ENCODE measurements around the gene CPNE7.
"Not testable (repeated sequence)": the region's sequence is repeated elsewhere in the genome, so short reads cannot be mapped to it uniquely, and the experiment has no call there.

CPNE7 gene

DNA sequence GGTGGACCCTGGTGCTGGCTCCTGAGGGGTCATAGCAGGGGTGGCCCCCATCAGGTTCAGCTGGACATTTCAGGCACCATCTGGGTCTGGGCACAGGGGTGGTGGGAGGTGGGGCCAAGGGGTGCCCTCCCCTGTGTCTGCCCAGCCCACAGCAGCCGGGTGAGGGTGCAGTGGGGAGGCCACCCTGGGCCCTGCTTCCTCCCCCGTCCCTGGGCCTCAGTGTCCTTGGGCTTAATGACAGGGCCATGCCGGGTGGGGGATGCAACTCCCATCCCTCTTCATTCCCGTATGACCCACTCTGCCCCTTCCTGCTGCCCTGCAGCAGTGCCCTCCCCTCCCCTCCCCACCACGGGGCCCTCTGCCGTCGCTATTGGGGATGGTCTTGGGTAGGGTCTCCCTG lies 10.7 kb downstream of the CPNE7 start:
- DNase-seq, result no peak

DNA sequence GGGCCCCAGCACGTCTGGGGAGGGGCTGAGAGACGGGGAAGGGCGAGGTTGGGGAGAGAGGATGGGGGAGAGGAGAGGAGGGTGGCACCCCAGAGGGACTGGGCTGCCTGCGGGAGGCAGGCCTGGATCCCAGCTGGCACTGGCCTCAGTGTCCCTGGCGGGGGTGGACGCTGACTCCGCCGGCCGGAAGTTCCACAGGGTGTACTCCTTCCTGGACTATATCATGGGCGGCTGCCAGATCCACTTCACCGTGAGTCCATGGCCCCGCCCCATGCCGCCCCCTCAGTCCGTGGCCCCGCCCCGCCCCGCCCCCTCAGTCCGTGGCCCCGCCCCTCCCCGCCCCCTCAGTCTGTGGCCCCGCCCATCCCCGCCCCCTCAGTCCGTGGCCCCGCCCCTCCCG lies 11.3 kb downstream of the CPNE7 start:
- DNase-seq, result no peak

- DNase-seq, result not testable (repeated sequence)
Measured at GRCh38 chr16:89587676-89588075, 12.1 kb downstream of the CPNE7 start.

DNA sequence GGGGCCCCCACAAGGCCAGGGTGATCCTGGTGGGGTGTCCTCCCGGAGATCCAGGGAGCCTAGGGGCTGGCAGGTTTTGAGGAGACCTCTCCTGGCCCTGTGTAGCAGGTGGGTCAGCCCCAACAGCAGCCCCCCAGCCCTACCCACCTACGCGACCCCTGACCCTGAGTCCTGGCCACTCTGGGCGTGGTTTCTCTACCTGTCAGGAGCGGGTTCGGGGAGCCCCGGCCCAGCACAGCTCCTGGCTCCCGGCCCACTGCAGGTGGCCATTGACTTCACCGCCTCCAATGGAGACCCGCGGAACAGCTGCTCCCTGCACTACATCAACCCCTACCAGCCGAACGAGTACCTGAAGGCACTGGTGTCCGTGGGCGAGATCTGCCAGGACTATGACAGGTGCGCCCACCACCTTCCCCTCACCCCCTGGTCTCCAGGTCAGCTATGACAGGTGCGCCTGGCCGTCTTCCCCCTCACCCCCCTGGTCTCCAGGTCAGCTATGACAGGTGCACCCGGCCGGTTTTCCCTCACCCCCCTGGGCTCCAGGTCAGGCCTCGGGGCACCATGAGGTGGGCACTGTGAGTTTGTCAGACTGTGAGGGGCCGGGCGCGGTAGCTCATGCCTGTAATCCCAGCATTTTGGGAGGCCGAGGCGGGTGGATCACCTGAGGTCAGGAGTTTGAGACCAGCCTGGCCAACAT lies 13.0 kb downstream of the CPNE7 start:
- no peak for DNase-seq

DNA sequence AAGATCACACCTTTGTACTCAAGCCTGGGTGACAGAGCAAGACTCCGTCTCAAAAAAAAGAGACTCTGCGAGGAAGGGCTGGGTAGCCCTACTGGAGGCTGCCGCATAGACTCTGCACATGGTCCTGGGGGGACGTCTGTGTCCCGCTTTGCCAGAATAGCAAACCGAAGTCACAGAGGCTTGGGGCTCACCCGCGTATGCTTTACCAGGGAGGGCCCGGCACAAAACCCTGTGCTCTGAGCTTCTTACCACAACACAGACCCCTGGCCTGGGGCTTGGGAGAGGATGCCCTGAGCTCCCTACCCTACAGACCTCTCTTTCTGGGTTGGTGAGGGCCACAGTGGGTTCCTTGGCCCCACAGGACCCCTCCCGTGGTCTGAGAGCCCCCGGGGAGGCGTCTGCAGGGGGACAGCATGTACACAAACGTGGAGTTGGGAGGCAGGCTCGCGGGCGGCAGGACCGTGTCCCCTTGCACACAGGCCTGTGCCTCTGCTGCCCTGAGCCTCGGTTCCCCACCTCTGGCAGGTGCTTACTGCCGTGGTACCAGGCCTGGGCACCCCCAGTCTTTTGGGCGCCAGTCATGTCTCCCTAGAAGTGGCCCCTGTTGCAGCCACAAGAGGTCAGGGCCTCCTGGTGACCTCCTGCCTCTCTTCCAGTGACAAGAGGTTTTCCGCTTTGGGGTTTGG lies 13.8 kb downstream of the CPNE7 start:
- DNase-seq, result no peak

DNA sequence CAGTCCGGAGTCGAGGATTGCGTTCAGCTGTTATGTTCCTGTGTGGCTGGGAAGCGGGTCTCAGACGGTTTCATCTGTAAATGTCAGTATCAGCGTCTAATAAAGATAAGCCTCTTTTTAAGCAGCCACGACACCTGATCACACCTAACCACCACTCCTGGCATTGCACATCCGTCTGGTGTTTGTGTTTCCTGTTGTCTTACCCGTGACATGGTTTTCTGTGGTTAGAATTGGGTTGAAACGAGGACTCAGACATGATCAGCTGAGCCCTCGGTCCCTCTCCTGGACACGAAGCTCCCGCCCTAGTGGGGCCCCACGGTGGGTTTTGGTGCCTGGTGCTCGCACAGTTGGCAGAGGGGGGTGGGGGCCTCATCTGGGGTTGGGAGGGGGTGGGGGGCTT lies 18.3 kb downstream of the CPNE7 start:
- no peak for DNase-seq

DNA sequence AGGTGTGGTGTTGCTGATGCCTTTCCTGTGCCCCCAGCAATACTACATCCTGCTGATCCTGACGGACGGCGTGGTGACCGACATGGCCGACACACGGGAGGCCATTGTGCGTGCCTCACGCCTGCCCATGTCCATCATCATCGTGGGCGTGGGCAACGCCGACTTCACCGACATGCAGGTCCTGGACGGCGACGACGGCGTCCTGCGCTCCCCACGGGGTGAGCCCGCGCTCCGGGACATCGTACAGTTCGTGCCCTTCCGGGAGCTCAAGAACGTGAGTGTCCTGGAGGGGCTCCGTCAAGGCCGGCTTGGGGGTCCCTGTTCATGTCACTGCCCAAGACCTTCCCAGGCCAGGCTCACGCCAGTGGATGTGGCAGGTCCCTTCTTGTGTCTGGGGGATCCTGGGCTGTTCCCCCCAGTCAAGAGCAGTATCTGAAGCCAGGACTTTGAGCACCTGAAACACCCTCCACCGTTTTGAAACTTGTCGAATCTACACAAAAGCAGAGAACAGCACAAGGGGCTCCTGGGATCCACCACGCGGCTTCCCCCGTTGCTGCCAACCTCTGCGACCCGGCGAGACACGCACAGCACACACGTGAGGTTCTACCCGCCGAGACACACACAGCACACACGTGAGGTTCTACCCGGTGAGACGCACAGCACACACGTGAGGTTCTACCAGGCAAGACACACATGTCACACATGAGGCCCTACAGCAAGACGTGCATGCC lies 19.9 kb downstream of the CPNE7 start:
- no peak for DNase-seq

DNA sequence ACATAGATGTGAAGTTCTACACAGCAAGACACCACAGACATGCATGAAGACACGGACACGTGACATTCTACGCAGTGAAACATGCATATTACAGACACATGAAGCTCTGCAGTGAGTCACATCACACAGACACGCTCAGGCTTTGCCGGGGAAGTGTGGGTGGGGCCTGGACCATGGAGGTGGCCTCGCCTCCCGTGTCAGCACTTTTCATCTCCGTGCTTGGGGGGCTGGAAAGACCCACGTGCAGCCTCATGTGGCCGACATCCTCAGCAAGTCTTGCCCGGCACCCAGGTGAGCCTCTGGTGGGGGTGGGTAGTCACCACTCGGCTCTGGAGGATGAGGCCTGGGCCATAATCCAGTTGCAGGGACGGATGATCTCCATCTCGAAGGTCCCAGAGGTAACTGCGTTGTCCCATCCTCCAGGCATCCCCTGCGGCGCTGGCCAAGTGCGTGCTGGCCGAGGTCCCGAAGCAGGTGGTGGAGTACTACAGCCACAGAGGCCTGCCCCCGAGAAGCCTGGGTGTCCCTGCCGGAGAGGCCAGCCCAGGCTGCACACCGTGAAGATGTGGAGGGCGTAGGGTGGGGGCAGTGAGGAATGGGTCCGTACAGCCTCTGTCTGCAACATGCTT lies 20.6 kb downstream of the CPNE7 start:
- no peak for DNase-seq

DNA sequence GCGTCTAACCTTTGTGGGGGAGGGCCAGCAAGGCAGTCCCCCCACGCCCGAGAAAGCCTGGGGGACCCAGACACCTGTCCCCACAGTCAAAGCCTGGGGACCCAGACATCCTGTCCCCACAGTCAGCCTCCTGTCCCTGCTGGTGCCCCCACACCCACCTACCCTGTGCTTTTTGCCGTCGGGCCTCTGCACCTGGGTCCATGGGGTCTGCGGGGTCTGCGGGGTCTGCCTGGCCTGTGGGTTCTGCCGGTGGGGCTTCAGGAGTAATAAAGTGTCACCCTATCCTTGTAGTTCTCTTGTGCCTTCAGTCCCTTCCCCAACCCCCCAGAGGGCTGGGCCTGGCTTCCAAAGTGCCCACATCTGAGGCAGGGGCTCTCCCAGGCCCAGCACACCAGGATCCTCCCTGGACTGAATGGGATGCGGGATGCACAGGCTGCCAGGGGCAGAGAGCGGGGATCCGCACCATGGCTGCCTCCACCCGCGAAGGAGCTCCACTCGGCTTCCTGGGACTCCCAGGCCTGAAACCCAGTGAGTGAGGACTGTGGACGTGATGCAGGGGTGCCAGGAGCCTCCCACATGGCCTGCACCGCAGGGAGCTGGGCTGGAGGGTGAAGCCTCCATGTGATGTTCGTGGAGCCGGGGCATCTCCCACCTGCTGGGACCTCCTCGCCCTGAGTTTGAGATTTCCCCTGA lies 21.5 kb downstream of the CPNE7 start:
- no peak for DNase-seq

- DNase-seq, result peak; percentile 46
Measured at GRCh38 chr16:89598199-89598598, 22.6 kb downstream of the CPNE7 start.

DNA sequence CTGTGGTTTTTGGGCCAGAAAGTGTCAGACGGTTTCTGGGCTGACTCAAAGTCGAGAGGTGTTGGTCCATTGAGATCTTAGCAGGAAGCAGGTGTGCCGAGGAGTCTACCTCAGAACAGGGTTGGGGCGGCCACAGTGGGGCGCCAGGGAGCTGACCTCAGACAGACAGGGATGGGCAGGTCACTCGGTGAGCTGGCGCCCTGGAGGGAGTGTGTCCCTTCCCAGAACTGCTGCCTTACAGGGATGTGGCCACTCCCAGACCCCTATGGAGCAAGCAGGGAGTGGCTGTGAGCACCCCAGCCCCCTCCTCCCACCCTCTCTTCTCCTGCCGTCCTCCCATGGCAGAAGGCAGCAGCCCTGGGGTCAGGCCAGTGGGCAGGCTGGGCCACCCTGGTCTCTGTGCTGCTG lies 23.9 kb downstream of the CPNE7 start:
- peak; percentile 52 for DNase-seq

GRCh38 chr16:89599902-89600301 lies 24.3 kb downstream of the CPNE7 start:
- no peak for DNase-seq

DNA sequence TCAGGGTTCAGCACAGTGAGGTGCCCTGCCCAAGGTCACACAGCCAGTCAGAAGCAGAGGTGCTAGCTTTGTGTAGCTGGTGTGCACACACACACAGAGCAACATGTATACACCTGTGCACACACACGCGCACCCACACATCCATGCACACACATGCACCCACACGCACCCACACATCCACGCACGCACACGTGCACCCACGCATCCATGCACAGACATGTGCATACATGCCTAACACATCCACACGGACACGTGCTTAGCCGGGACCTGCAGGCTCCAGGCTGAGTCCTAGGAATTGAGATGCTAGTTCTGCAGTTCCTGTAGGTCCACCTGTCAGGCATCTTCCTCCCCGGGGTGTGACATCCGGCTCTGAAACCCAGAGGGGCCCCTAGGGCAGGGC lies 24.9 kb downstream of the CPNE7 start:
- no peak for DNase-seq

DNA sequence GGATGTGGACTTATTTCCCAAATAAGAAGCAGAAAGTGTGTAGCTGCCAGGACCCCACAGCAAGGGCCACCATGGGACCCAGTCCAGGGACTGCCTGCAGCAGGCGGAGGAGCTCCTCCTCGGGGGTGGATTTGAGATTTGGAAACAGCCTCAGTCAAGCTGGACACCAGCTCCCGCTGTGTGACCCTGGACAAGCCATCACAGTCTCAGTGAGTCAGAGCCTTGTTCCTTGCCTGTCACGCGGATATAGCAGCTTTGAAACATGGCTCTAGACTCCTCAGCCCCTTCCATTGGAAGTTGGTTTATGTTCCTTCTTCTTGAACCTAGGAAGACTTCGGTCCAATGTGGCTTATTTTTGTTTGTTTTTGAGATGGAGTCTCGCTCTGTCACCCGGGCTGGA lies 25.4 kb downstream of the CPNE7 start:
- DNase-seq, result no peak

DNA sequence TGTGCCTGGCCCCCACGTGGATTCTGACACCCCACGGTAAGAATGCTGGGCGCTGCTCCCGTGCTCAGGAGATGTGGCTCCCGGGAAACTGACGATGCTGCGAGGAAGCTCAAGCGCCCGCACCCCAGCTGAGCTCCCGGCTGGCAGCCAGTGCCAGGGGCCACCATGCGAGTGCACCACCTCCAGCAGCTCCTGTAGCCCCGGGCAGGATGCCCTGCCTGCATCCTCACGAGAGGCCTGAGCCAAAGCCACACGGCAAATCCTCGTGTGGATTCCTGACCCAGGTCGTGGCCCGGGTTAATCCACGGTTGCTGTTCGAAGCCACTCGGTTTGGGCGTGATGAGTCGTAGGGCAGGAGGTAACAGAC lies 26.3 kb downstream of the CPNE7 start:
- no peak for DNase-seq

- DNase-seq, result peak; percentile 87
Measured at GRCh38 chr16:89602273-89602951, 26.9 kb downstream of the CPNE7 start.

DNA sequence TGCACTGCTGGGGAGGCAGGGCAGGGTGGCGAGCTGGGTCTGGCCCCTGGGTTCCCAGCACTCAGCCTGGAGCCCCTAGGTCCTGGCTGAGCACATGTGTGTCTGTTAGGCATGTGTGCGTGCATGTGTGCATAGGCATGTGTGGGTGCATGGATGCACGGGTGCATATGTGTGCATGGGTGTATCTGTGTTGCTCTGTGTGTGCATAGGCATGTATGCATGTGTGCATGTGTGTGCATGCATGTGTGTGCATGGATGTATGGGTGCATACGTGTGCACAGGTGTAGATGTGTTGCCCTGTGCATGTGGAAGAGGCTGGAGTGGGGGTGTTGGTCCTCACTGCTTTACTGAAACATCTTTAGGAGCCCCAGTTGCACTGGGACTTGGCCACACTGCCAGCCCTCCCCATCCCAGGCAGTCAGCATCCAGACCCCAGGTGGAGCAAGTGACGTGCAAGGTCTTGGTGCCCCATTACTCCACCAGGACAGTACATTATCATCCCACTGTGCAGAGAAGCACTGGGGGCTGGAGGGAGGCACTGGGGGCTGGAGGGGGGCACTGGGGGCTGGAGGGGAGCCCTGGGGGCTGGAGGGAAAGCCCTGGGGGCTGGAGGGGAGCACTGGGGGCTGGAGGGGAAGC lies 27.5 kb downstream of the CPNE7 start:
- no peak for DNase-seq

DNA sequence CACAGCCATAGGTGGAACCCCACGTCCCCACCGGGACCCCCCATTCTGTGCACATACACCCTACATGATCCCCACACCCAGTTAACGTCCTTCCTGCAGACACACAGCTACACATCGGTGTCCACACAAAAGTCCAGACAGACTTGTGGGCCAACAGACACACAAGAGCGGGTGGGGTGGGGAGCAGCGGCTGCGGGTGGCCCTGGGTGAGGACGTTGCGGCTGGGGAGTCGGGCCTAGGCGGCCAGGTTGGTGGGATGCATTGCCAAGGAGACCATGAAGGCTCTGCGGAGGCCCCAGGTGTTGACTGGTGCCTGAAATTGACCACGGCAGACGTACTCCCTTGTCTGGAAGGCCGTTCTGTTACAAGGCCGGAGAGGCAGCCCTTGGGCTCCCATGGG lies 29.2 kb downstream of the CPNE7 start:
- DNase-seq, result no peak

- DNase-seq, result no peak
Measured at GRCh38 chr16:89605186-89605970, 29.8 kb downstream of the CPNE7 start.

DNA sequence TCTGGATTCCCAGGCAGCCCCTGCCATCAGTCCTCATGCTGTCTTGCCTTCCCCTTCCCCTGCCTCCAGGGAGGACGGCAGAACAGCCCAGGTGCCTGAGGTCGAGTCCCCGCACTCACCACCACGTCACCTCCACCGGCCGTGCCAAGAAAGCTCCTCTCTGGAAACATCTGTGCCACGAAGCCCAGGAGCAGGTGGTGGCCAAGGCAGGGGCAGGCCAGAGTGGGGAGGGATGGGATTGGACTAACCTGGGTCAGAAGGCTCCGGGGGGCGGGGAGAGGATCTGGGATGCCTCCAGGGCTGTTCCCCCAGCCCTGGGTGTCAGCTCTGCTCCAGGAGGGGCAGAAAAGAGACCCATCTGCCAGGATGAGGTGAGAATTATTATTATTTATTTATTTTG lies 30.4 kb downstream of the CPNE7 start:
- no peak for DNase-seq

GRCh38 chr16:89607453-89607852 lies 31.9 kb downstream of the CPNE7 start:
- DNase-seq, result no peak

All from EL (cell line).